Activated CD8-positive, alpha-beta memory T cell treated with anti-CD3 and anti-CD28 coated beads, Interleukin-2, amount 50 U/mL, for 24 hours (primary cell): ENCODE data around the gene CD3G.
"Not testable (repeated sequence)": the region's sequence is repeated elsewhere in the genome, so short reads cannot be mapped to it uniquely, and the experiment has no call there.

ENCODE experiments used
- DNase-seq: peaks from one replicate; pipeline ENCODE4 v3.0.0-alpha.2; 2020; ENCODE audit errors: extremely low read depth

Gene CD3G

DNA sequence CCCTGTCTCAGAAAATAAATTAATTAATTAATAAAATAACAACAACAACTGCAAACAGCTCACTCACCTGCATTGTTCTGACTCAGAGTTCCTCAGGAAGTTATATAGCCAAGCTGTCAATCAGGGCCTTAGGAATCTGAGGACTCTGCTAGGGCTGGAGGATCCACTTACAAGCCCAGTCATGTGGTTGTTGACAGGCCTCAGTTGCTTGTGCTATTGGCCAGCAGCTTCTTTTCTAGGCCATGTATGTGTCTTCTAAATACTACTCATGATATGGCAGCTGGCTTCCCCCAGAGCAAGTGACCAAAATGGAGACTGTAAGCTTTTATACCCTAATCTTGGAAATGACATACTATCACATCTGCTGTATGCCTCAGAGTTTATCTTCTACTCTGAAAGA is 36.4 kb downstream of the CD3G start:
- no peak for DNase-seq

DNA sequence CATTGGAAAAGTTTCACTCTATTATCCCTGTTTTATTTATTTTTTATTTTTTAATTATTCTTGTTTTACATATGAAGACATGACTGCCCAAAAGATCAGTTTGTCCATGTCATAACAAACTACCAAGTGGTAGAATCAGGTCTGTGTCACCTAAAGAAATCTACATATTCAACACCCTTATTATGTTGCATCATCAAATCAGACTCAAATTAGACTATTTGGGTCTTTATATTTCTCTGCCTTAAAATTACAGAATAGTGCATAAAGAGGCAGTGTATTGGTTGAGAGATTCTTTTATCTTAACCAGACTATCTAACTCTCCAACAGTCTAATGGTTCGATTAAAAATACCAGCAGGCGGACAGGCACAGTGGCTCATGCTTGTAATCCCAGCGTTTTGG is 38.8 kb downstream of the CD3G start:
- DNase-seq: no peak

DNA sequence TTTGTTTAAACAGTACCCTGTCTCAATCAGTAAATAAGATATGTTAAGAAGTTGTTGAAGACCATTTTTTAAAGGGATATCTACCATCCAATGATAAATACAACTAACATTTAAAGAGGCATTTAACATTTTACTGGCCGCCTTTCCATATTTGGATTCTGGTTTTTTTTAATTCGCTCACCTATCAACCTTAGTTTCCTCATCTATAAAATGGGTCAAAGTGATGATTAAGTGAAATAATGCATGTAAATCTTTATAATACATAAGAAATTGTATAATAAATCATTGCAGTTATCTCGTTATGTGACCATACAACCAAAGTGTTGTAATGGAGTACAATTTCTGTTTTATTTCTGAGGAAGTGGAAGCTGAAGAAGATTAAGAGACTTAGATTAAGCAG is 39.5 kb downstream of the CD3G start:
- DNase-seq: no peak

DNA sequence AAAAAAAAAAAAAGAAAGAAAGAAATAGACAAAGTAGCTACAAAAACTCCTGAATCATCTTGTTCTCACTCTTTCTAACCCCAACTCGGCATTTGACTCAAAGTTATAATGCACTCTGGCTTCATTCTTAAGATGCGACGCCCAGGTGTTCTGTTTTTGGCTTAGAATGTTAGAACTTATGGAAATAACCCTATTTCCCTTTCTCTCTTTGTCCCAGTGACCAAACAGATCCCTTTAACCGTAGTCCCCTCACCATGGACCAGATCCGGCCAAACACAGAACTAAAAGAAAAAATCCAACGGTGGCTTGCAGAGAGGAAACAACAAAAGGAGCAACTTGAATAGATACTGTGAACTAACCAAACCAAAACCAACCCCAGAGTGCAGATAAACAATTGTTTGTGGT is 52.0 kb downstream of the CD3G start:
- no peak for DNase-seq

DNA sequence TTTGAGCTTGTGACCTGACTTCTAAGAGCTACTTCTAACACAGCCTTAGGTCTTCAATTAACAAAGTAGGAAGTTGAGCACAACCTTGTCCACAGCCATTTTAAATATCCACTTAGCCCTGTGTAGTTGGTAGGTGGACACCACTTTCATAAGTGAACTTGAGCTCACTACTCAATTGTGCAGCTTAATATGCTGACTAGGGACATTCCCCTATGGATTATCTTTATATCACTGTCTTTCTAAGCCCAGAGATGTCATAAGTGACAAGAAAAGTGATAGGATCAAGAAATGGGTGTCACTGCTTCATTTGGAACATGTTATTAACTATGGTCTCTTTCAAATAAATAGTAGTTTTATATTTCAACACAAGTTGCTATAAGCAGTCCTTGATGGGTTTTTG is 53.3 kb downstream of the CD3G start:
- no peak for DNase-seq

DNA sequence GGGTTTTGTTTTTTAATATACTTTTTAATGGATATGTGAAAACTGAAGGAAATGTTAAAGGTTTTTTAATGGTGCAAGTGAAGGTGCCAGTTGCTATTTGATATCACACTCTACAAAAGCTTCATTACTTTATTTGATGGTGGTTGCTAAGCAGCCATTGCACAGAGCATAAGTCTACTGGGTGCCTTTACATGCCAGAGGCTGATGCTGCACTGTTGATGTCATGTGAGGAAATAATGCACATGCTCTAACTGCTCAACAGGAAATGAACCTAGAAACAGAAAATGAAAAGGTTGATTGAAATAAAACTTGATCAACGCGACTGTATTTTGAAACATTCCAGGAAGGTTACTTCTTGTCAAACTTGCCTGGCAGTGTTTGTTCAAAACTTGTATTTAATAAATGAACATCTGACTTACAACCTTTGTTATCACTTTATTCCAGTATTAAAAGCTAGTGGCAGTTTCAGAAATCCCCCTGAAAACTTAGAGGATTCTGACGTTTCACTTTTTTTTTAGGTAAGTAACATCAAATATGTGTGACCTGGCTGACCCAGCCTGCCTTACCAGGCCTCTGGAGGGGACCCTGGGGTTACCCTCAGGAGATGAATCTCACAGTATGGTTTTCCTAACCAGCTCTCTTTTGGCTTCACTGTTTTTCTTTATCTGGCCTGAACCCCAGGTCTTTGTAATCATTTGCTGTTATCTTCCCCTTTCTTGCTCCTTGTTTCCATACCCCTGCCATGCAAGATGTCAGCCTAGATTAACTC is 54.8 kb downstream of the CD3G start:
- DNase-seq: no peak

DNA sequence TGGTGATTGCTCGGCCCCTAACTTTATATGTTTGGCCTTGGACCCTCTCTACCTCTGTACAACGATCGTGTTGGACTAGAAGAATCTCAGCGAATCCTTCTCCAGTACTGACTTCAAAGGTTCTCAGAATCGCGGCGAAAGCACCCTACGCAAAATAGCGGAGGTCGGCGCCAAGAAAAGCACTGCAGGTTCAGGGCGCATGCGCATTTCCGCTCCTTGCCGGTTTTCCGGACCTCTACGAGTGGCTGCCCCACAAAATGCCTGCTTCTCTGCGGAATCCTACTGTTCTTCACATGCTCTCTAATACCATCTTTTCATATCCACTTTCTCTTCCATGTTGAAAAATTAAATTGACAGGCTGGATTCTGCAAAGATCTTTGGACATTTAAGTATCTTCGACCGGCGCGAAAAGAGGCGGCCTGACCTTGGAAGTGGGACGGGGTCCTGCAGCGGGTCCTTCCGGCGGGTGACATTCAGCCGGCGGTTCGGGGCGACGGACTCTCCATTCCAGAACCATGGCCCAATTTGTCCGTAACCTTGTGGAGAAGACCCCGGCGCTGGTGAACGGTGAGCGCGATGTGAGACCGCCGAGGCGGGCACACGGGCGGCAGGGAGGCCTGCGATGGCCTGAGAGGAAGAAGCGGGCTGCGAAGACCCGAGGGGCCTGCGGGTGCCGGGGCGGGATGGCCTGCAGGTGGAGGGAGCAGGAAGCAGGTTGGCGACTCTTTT is 57.2 kb downstream of the CD3G start, which contains the start of gene ATP5MG:
ATP5MG (plus strand) TSS at position 456 of the 729 bp plus-strand sequence; CDS start at position 516, 60 bp downstream.
- DNase-seq: peak; percentile 83

DNA sequence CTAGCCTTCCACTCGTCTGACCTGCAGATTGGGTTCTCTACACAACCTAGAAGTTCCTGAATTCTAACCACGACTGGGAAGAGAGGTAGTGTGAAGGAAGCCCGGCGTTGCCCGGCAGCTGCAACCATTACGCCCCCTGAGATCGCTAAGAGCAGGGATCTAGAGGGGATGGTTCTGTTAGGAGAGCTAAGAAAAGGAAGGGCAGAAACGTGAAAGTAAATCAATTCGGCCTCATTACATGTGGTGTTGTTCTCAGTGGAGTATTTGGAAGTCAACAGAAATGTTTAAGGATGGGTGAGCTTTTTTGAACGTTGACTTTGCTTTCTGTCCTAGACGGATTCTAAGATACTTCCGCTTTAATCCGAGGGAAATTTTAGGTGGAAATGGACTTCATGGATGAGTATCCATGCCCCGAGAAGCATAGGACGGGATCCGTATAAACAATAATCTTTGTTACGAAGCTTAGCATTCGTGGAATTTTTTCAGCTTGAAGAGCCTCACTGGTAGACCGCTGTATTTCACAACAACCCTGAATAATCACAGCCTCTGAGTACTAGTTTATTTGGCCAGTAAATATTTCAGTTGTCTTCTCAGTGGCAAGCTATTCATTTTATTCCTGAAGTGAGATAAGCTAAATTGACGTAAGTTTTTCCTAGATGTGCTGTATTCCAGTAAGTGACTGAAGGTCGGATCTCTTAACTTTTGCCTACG is 57.9 kb downstream of the CD3G start:
- DNase-seq: no peak

DNA sequence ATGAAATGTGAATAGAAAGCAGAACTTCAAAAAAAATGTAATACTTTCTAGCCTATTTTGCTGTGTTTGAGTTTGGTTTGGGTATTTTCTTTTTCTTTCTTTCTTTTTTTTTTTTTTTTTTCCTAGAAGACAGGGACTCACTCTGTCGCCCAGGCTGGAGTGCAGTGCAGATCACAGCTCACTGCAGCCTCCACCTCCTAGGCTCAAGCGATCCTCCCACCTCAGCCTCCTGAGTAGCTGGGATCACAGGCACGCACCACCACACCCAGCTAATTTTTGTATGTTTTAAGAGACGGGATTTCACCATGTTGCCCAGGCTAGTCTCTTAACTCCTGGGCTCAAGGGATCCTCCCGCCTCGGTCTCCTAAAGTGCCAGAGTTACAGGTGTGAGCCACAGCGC is 58.5 kb downstream of the CD3G start:
- not testable (repeated sequence) for DNase-seq
